Sigmoid colon (tissue), 4 donors: ENCODE results near the gene UBALD2.

ENCODE experiments used
- EP300 ChIP-seq, 4 donors: sonication (generic); formaldehyde crosslinking; IDR thresholded peaks; one replicate each; pipeline ENCODE4 v1.6.1; 2017; ENCODE audit warnings: antibody characterized with exemption in 4 of 4
- POLR2A ChIP-seq, 2 donors: fragments of 450-650 bp; IDR thresholded peaks; one replicate each; pipeline ENCODE4 v1.6.1; 2016; ENCODE audit warnings: antibody characterized with exemption in 2 of 2, mild to moderate bottlenecking in 2 of 2, moderate library complexity in 2 of 2
- TF ChIP-seq, protein P1 (sequence below), 4 experiments: fragments of 450-650 bp in 3 of 4; fragments of 200-600 bp in 1 of 4; IDR thresholded peaks; one replicate each; pipeline ENCODE4 v1.5.1; 2016 to 2019; ENCODE audit warnings: antibody characterized with exemption in 4 of 4, mild to moderate bottlenecking in 3 of 4, moderate library complexity in 2 of 4

DNA sequence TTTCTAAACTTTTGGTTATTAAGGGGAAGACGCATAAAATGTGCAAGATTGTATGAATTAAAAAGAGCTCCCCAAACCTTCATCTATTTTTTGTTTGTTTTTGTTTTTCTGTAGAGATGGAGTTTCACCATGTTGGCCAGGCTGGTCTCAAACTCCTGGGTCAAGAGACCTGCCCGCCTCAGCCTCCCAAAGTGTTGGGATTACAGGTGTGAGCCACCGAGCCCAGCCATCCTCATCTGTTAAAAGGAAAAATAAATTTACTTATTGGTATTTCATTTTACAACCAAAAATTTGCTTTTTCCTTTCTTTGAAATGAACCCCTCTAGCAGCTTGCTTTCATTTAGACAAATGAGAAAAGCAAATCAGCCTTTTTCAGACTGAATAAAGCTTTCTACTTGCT, 48.1 kb upstream of the UBALD2 start:
- TF ChIP-seq, protein P1, sequence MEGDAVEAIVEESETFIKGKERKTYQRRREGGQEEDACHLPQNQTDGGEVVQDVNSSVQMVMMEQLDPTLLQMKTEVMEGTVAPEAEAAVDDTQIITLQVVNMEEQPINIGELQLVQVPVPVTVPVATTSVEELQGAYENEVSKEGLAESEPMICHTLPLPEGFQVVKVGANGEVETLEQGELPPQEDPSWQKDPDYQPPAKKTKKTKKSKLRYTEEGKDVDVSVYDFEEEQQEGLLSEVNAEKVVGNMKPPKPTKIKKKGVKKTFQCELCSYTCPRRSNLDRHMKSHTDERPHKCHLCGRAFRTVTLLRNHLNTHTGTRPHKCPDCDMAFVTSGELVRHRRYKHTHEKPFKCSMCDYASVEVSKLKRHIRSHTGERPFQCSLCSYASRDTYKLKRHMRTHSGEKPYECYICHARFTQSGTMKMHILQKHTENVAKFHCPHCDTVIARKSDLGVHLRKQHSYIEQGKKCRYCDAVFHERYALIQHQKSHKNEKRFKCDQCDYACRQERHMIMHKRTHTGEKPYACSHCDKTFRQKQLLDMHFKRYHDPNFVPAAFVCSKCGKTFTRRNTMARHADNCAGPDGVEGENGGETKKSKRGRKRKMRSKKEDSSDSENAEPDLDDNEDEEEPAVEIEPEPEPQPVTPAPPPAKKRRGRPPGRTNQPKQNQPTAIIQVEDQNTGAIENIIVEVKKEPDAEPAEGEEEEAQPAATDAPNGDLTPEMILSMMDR (IDR thresholded peaks at IDR 0.05) = no peak
- TF ChIP-seq EP300 (IDR thresholded peaks at IDR 0.05) (no peak), POLR2A (IDR thresholded peaks at IDR 0.05) (no peak)
